Chondrocyte (in vitro differentiated cells): ENCODE results near the gene AGBL4. TPM values are rescaled to one million over a fixed set of nuclear protein-coding genes. Genes with fewer than 3 reads are reported as not detected.

Source experiments
- DNase-seq: peaks from one replicate; pipeline ENCODE4 v3.0.0; 2021; ENCODE audit warnings: mixed read lengths, low spot score
- H3K27ac Mint-ChIP-seq: one replicate; pipeline ENCODE4 v1.8.0; 2021; ENCODE audit warnings: mild to moderate bottlenecking, moderate library complexity, mixed read lengths; ENCODE audit not compliant: unreplicated experiment
- H3K27me3 Mint-ChIP-seq: 2 replicates; pipeline ENCODE4 v1.8.0; 2021; ENCODE audit warnings: low read depth, mixed read lengths
- H3K36me3 Mint-ChIP-seq: 2 replicates; pipeline ENCODE4 v1.8.0; 2021; ENCODE audit warnings: low read depth, mixed read lengths
- H3K4me1 Mint-ChIP-seq: 2 replicates; pipeline ENCODE4 v1.8.0; 2021; ENCODE audit warnings: low read depth, mild to moderate bottlenecking, mixed read lengths
- H3K4me3 Mint-ChIP-seq: one replicate; pipeline ENCODE4 v1.8.0; 2021; ENCODE audit warnings: mild to moderate bottlenecking, moderate library complexity, mixed read lengths; ENCODE audit not compliant: unreplicated experiment
- H3K9me3 Mint-ChIP-seq: 2 replicates; pipeline ENCODE4 v1.8.0; 2021; ENCODE audit warnings: low read depth, mixed read lengths
- CTCF ChIP-seq: fragments of 200-600 bp; sonication (generic); IDR thresholded peaks from 2 replicates; pipeline ENCODE4 v1.5.0; 2021; ENCODE audit warnings: antibody characterized with exemption, mild to moderate bottlenecking, moderate library complexity
- total RNA-seq: library from RNA; stranded (reverse); gene quantifications from 3 replicates; pipeline ENCODE4 v1.2.1, GENCODE V29; 2021

AGBL4 gene
- total RNA-seq, 1 donor from 2014 or later = not detected

- H3K27ac Mint-ChIP-seq = no peak overlapping the region
- no peak for TF ChIP-seq CTCF
- H3K9me3 Mint-ChIP-seq = no peaks in the 10 kb centered on the region
- DNase-seq = no peak
- H3K36me3 Mint-ChIP-seq = no peaks in the 10 kb centered on the region
- H3K4me3 Mint-ChIP-seq = no peak overlapping the region
- H3K4me1 Mint-ChIP-seq = peaks cover 12% of the 10 kb centered on the region
- H3K27me3 Mint-ChIP-seq = peaks cover 14% of the 10 kb centered on the region
Observed at GRCh38 chr1:48674641-48675040, 1349.1 kb downstream of the AGBL4 start.

GRCh38 chr1:48673332-48674105 lies 1350.2 kb downstream of the AGBL4 start:
- no peak for DNase-seq
- Mint-ChIP-seq H3K36me3 (no peaks in the 10 kb centered on the region), H3K4me1 (peaks cover 12% of the 10 kb centered on the region), H3K27ac (no peak overlapping the region), H3K4me3 (no peak overlapping the region), H3K9me3 (no peaks in the 10 kb centered on the region), H3K27me3 (peaks cover 21% of the 10 kb centered on the region)
- no peak for TF ChIP-seq CTCF

GRCh38 chr1:48671578-48671977 lies 1352.2 kb downstream of the AGBL4 start:
- Mint-ChIP-seq H3K36me3 (no peaks in the 10 kb centered on the region), H3K4me3 (no peak overlapping the region), H3K9me3 (no peaks in the 10 kb centered on the region), H3K27me3 (peaks cover 27% of the 10 kb centered on the region), H3K27ac (no peak overlapping the region), H3K4me1 (peaks cover 12% of the 10 kb centered on the region)
- DNase-seq = no peak
- TF ChIP-seq CTCF = no peak

DNA sequence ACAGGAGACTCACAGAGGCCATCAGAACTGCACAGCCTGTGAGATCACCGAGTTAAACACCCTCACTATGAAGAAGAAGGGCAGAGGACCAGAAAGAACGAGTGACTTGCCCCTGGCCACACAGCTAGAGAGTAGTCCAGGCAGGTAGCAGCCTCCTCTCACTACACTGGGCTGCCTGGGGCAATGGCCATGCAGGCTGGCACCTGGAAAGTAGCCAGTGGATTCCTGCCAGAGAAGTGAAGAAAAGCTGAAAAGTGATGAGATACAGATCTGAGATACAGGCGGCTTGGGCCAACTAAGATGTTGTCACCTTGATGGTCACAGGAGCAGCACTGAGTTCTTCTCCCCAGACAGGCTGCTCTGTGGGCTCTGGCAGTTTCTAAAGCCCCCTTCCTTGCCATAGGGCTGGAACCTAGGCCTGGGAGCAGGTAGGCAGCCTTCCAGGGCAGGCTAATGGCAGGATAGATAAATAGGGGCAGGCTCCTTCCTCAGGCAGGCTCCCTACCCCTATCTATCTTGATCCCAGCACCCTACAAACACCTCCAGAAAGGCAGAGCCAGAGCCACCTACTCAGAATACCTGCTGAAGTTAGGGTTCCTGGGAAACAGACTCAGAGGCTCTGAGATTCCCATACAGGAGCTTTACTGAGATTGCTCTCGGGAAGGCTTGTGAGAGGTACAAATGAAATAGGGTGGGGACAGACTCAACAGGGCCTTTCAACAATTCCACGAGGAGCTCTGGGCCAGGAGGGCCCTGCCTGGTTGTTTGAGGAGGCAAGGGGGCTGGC lies 1353.3 kb downstream of the AGBL4 start:
- no peak for TF ChIP-seq CTCF
- H3K4me1 Mint-ChIP-seq = peaks cover 10% of the 10 kb centered on the region
- H3K4me3 Mint-ChIP-seq = no peak overlapping the region
- no peak for DNase-seq
- no peaks in the 10 kb centered on the region for H3K36me3 Mint-ChIP-seq
- peaks cover 31% of the 10 kb centered on the region for H3K27me3 Mint-ChIP-seq
- H3K27ac Mint-ChIP-seq = no peak overlapping the region
- H3K9me3 Mint-ChIP-seq = no peaks in the 10 kb centered on the region

DNA sequence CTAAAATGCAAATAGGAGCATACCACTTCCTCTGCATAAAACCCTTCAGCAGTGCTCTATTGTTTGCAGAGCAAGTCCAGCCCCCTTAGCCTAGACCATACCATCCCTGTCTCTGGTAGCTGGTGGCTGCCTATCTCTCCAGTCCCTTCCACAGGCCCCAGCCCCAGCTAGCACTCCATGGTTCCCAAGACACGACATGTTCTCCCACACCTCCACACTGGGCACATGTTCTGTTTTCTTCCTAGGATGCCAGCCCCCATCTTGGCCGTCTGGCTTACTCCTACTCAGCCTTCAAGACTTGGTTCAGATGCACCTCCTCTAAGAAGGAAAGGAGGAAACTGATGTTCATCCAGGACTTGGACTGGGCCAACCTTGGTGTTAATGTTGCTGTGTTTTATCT lies 1355.4 kb downstream of the AGBL4 start:
- H3K36me3 Mint-ChIP-seq = no peaks in the 10 kb centered on the region
- H3K4me3 Mint-ChIP-seq = no peak overlapping the region
- H3K27ac Mint-ChIP-seq = no peak overlapping the region
- no peak for DNase-seq
- no peak for TF ChIP-seq CTCF
- H3K9me3 Mint-ChIP-seq = no peaks in the 10 kb centered on the region
- H3K27me3 Mint-ChIP-seq = peaks cover 31% of the 10 kb centered on the region
- no peaks in the 10 kb centered on the region for H3K4me1 Mint-ChIP-seq
